Esophagus muscularis mucosa (tissue), 4 donors: ENCODE data around the gene LDLRAD1. TPM values are rescaled to one million over a fixed set of nuclear protein-coding genes. Genes with fewer than 3 reads are reported as not detected.

Experiments used
- DNase-seq: peaks from one replicate; pipeline ENCODE4 v3.0.0-alpha.2; 2017; ENCODE audit errors: extremely low spot score
- H3K27ac ChIP-seq, 4 donors: fragments of 200-600 bp; sonication (generic); replicated peaks in 1 of 4; 1 replicate in 3 of 4; 2 replicates in 1 of 4; pipeline ENCODE4 v1.5.1; 2016 to 2019; ENCODE audit warnings: mild to moderate bottlenecking in 1 of 4
- H3K27me3 ChIP-seq, 4 donors: fragments of 200-600 bp; sonication (generic); one replicate each; pipeline versions ENCODE4 v1.5.1 to v1.6.0; 2016 to 2019
- H3K36me3 ChIP-seq, 4 donors: fragments of 200-600 bp; sonication (generic); one replicate each; pipeline ENCODE4 v1.5.1; 2016 to 2019
- H3K4me1 ChIP-seq, 4 donors: fragments of 200-600 bp; sonication (generic); one replicate each; pipeline ENCODE4 v1.5.1; 2016 to 2019
- H3K4me3 ChIP-seq, 4 donors: fragments of 200-600 bp; sonication (generic); 1 replicate in 2 of 4; 2 replicates in 2 of 4; pipeline ENCODE4 v1.5.1; 2016 to 2019; ENCODE audit warnings: mild to moderate bottlenecking in 4 of 4, moderate library complexity in 1 of 4
- H3K9me3 ChIP-seq, 4 donors: fragments of 200-600 bp; sonication (generic); 1 replicate in 3 of 4; 2 replicates in 1 of 4; pipeline ENCODE4 v1.5.1; 2016 to 2019
- EP300 ChIP-seq: sonication (generic); formaldehyde crosslinking; IDR thresholded peaks from one replicate; pipeline ENCODE4 v1.6.1; 2017; ENCODE audit warnings: antibody characterized with exemption
- POLR2A ChIP-seq: fragments of 450-650 bp; IDR thresholded peaks from one replicate; pipeline ENCODE4 v1.6.1; 2017; ENCODE audit warnings: antibody characterized with exemption, moderate library complexity, mild to moderate bottlenecking, low read depth
- POLR2AphosphoS5 ChIP-seq, 2 donors: sonication (generic); formaldehyde crosslinking; IDR thresholded peaks; one replicate each; pipeline ENCODE4 v1.6.1; 2017; ENCODE audit warnings: antibody characterized with exemption in 2 of 2
- WGBS: methylation state at CpG from one replicate; pipeline ENCODE4 v1.1.5; 2018; 5-methylcytosine and 5-hydroxymethylcytosine counted together
- intact Hi-C: fragments of 100-400 bp; cut with DNase I; formaldehyde crosslinking; loops from one replicate; pipeline ENCODE4 v1.15.1; 2023
- total RNA-seq, 4 donors: library from RNA; depleted of rRNA; stranded (reverse); fragments of >200 nt; gene quantifications; one replicate each; pipeline versions ENCODE4 v1.1.0 to v1.2.1, GENCODE V29; 2016
- TF ChIP-seq, protein P1 (sequence below), 3 experiments: fragments of 200-600 bp in 2 of 3; fragments of 450-650 bp in 1 of 3; sonication (generic) in 2 of 3; IDR thresholded peaks; one replicate each; pipeline ENCODE4 v1.5.1; 2017 to 2019; ENCODE audit warnings: antibody characterized with exemption in 3 of 3, mild to moderate bottlenecking in 2 of 3, moderate library complexity in 1 of 3

The LDLRAD1 gene
- total RNA-seq, 4 donors from 2014 or later = not detected

DNA sequence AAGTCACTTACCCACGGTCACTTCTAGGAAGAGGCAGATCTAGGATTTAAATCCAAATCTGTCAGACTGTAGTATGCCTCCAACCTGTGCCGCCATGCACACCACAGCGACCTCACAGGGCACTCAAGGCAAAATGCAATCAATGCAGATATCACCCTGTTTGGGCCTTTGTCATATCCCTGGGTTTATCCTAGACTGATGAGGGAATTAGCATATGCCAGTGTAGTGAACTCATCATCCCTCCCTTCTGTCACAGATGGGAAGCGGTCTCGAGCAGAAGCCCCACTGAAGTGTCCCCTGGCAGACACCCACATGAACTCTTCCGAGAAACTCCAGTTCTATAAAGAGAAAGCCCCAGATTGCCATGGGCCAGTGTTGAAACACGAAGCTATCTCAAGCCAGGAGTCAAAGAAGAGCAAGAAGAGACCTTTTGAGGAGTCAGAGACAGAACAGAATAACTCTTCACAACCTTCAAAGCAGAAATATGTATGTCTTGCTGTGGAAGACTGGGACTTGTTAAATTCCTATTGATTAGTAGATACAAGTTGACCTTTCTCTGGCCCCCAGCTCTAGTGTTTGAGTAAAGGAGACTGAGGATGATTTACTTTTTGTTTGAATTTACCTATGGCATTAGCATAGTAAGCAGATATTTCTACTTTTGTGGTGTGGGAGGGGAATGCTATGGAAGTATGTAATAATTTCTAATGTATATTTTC is 50.4 kb downstream of the LDLRAD1 start:
- intact Hi-C loops = no loop called here
- WGBS = 88% methylated on average over 7 of the region's 7 CpGs
- Histone ChIP-seq H3K9me3 (no peaks in the 10 kb centered on the region), H3K4me3 (no peak overlapping the region), H3K27ac (no peak overlapping the region), H3K27me3 (no peaks in the 10 kb centered on the region), H3K4me1 (peaks cover 0 to 8% (median 0%) of the 10 kb centered on the region in 4 donors), H3K36me3 (peaks cover 30 to 87% (median 75%) of the 10 kb centered on the region in 4 donors)
- DNase-seq = no peak
- TF ChIP-seq POLR2A (no peak), EP300 (no peak), POLR2AphosphoS5 (IDR thresholded peaks at IDR 0.05) (no peak)
- TF ChIP-seq, protein P1, sequence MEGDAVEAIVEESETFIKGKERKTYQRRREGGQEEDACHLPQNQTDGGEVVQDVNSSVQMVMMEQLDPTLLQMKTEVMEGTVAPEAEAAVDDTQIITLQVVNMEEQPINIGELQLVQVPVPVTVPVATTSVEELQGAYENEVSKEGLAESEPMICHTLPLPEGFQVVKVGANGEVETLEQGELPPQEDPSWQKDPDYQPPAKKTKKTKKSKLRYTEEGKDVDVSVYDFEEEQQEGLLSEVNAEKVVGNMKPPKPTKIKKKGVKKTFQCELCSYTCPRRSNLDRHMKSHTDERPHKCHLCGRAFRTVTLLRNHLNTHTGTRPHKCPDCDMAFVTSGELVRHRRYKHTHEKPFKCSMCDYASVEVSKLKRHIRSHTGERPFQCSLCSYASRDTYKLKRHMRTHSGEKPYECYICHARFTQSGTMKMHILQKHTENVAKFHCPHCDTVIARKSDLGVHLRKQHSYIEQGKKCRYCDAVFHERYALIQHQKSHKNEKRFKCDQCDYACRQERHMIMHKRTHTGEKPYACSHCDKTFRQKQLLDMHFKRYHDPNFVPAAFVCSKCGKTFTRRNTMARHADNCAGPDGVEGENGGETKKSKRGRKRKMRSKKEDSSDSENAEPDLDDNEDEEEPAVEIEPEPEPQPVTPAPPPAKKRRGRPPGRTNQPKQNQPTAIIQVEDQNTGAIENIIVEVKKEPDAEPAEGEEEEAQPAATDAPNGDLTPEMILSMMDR (IDR thresholded peaks at IDR 0.05) = no peak

DNA sequence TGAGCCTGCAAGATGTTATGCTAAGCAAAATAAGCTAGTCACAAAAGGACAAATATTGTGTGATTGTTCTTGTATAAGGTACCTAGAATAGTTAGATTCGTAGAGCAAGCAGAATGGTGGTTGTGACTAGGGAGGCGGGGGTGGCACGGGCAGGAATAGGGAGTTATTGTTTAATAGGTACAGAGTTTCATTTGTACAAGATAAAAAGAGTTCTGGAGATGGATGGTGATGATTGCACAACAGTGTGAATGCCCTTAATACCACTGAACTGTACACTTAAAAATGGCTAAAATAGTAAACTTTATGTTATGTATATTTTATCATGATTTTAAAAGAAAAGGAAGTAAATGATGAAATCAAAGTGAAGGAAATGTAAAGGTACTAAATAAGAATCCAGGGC is 51.2 kb downstream of the LDLRAD1 start:
- no peaks in the 10 kb centered on the region for H3K27me3 ChIP-seq
- intact Hi-C loops = no loop called here
- H3K4me3 ChIP-seq = no peak overlapping the region
- H3K4me1 ChIP-seq = peaks cover 0 to under 1% (median 0%) of the 10 kb centered on the region in 4 donors
- no peak overlapping the region for H3K27ac ChIP-seq
- DNase-seq = no peak
- no peaks in the 10 kb centered on the region for H3K9me3 ChIP-seq
- TF ChIP-seq POLR2AphosphoS5 (IDR thresholded peaks at IDR 0.05) (no peak), POLR2A (no peak), EP300 (no peak)
- TF ChIP-seq, protein P1 (IDR thresholded peaks at IDR 0.05) = no peak
- H3K36me3 ChIP-seq = peaks cover 37 to 93% (median 80%) of the 10 kb centered on the region in 4 donors
- 89% methylated on average over 3 of the region's 3 CpGs for WGBS

DNA sequence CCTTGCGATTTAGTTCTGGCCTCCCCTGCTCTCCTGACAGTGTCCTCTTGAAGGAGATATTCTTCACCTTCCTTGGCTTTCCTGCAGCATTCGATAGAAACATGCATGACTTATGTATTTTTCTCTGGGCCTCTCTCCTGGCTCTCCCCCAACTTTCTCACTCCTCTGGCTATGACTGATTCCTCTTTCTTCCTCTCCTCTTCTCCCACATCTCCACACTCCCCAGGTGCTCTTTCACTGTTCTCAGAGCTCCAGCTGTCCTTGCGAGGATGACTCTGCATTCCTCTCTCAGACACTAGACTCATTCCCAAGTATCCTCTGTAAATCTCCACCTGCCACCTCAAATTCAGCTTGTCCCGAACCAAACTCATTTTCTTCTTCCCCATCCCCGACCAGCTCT is 53.9 kb downstream of the LDLRAD1 start:
- no peak for TF ChIP-seq POLR2AphosphoS5 (IDR thresholded peaks at IDR 0.05)
- TF ChIP-seq, protein P1 (IDR thresholded peaks at IDR 0.05) = no peak
- no peak for TF ChIP-seq EP300
- TF ChIP-seq POLR2A = no peak
- H3K4me3 ChIP-seq = no peak overlapping the region
- 66% methylated on average over 5 of the region's 5 CpGs for WGBS
- no peaks in the 10 kb centered on the region for H3K9me3 ChIP-seq
- no peaks in the 10 kb centered on the region for H3K27me3 ChIP-seq
- H3K36me3 ChIP-seq = peaks cover 55 to 86% (median 80%) of the 10 kb centered on the region in 4 donors
- H3K4me1 ChIP-seq = no peaks in the 10 kb centered on the region
- intact Hi-C loops = no loop called here
- no peak for DNase-seq
- no peak overlapping the region for H3K27ac ChIP-seq

DNA sequence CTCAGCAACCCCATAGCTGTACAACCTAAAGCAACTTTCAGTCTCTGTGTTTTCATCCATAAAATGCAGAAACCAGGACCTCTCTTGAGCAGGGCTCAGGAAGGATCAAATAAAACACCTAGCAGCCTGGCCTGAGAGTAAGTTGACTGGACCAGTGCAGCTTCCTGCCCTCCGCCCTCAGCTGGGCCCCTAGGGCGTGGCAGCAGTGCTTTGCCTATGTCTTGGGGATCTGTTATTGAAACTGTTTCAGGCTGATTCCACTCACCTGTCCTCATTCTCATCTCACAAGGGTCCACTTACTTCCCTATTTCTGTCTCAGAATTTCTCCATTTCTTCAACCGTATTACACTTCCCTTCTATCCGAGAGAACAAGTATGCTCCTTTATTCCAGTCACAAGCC is 54.5 kb downstream of the LDLRAD1 start:
- no peak for TF ChIP-seq EP300
- TF ChIP-seq, protein P1 (IDR thresholded peaks at IDR 0.05) = no peak
- no peak for TF ChIP-seq POLR2A
- TF ChIP-seq POLR2AphosphoS5 (IDR thresholded peaks at IDR 0.05) = no peak
- no peaks in the 10 kb centered on the region for H3K4me1 ChIP-seq
- H3K27me3 ChIP-seq = no peaks in the 10 kb centered on the region
- H3K27ac ChIP-seq = no peak overlapping the region
- H3K36me3 ChIP-seq = peaks cover 55 to 86% (median 80%) of the 10 kb centered on the region in 4 donors
- no peak for DNase-seq
- no peaks in the 10 kb centered on the region for H3K9me3 ChIP-seq
- H3K4me3 ChIP-seq = no peak overlapping the region
- WGBS = 74% methylated on average over 4 of the region's 4 CpGs
- intact Hi-C loops = no loop called here

DNA sequence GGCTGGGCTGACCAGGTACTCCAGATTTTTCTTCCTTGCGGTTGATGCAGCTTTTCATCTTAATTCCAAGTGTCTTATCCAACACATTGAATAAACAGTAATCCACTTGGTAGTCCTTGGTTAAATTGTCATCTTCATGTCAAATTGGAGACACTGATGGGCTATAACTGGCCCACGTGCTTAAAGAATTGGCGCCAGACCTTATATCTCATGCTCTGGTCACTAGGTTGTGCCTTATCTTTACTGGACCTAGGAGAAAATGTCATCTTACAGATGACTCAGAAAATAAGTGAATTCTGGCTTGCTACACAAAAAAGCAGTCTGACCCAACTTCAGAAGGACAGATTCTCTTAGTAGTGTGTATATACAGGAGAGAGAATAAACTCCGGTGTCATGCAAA is 55.6 kb downstream of the LDLRAD1 start:
- H3K36me3 ChIP-seq = peaks cover 51 to 82% (median 73%) of the 10 kb centered on the region in 4 donors
- H3K4me3 ChIP-seq = no peak overlapping the region
- intact Hi-C loops = no loop called here
- peaks cover under 1 to 4% (median 3%) of the 10 kb centered on the region in 4 donors for H3K4me1 ChIP-seq
- H3K27me3 ChIP-seq = no peaks in the 10 kb centered on the region
- H3K27ac ChIP-seq = no peak overlapping the region
- DNase-seq = no peak
- TF ChIP-seq EP300 = no peak
- TF ChIP-seq, protein P1 (IDR thresholded peaks at IDR 0.05) = no peak
- no peak for TF ChIP-seq POLR2A
- no peak for TF ChIP-seq POLR2AphosphoS5 (IDR thresholded peaks at IDR 0.05)
- H3K9me3 ChIP-seq = no peaks in the 10 kb centered on the region
- 93% methylated on average over 4 of the region's 4 CpGs for WGBS
